ENCODE measurements around the gene SH3RF2. TPM values are rescaled to one million over a fixed set of nuclear protein-coding genes. Genes with fewer than 3 reads are reported as not detected.

The SH3RF2 gene
- total RNA-seq, 6 experiments from 2014 or later = 0.43 to 1.7 (median 0.66) TPM

DNA sequence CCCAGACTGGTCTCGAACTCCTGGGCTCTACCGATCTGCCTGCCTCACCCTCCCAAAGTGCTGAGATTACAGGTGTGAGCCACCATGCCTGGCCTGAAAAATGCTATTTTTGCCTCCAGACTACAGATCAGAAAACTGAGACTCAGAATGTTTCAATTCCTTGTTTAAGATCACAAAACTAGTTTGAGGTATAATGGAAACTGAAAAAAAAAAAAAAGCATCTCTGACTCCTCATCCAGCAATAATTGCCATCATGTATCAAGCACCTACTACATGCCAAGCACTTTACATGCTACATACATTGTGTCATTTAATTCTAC, 133.4 kb downstream of the SH3RF2 start:
- 0 out of 2 replicates have a peak, but pooled peaks cover 6% of the 10 kb centered on the region for H3K36me3 Mint-ChIP-seq (ENCODE audit: low read depth)
- H3K9me3 Mint-ChIP-seq = no peaks in the 10 kb centered on the region
- peaks cover 12% of the 10 kb centered on the region for H3K4me1 Mint-ChIP-seq (ENCODE audit: low read depth)
- no peak overlapping the region for H3K4me3 Mint-ChIP-seq
- TF ChIP-seq CTCF (IDR thresholded peaks at IDR 0.05) = no peak
- no peak overlapping the region for H3K27ac Mint-ChIP-seq
- peaks cover 16% of the 10 kb centered on the region for H3K27me3 Mint-ChIP-seq (ENCODE audit: insufficient read depth)
- DNase-seq = no peak

GRCh38 chr5:146070746-146071145, 134.4 kb downstream of the SH3RF2 start:
- DNase-seq = no peak
- Mint-ChIP-seq H3K27ac (no peak overlapping the region), H3K36me3 (ENCODE audit: low read depth) (0 out of 2 replicates have a peak, but pooled peaks cover 6% of the 10 kb centered on the region), H3K27me3 (ENCODE audit: insufficient read depth) (peaks cover 16% of the 10 kb centered on the region), H3K4me3 (no peak overlapping the region), H3K4me1 (ENCODE audit: low read depth) (peaks cover 12% of the 10 kb centered on the region), H3K9me3 (no peaks in the 10 kb centered on the region)
- no peak for TF ChIP-seq CTCF (IDR thresholded peaks at IDR 0.05)

- no peak overlapping the region for H3K27ac Mint-ChIP-seq
- 0 out of 2 replicates have a peak, but pooled peaks cover 6% of the 10 kb centered on the region for H3K36me3 Mint-ChIP-seq (ENCODE audit: low read depth)
- H3K4me1 Mint-ChIP-seq (ENCODE audit: low read depth) = peaks cover 12% of the 10 kb centered on the region
- H3K4me3 Mint-ChIP-seq = no peak overlapping the region
- DNase-seq = no peak
- no peaks in the 10 kb centered on the region for H3K9me3 Mint-ChIP-seq
- peaks cover 16% of the 10 kb centered on the region for H3K27me3 Mint-ChIP-seq (ENCODE audit: insufficient read depth)
- TF ChIP-seq CTCF (IDR thresholded peaks at IDR 0.05) = no peak
Measured at GRCh38 chr5:146071171-146071570, 134.8 kb downstream of the SH3RF2 start.

DNA sequence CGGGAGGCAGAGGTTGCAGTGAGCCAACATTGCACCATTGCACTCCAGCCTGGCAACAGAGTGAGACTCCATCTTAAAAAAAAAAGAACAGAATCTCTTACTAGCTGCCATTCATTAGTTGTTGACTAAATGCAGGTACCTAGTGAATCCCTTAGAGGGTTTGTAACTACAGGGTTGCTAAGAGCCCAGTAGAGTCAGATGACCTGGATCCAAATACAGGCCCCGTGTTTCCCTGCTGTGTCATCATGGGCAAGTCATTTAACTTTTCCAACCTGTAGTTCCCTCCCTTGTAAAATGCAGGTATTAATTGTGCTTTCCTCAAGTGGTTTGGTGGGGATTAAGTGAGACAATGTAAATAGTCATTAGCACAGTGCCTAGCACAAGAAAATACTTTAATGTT, 136.2 kb downstream of the SH3RF2 start:
- Mint-ChIP-seq H3K27me3 (ENCODE audit: insufficient read depth) (peaks cover 15% of the 10 kb centered on the region), H3K27ac (no peak overlapping the region), H3K4me1 (ENCODE audit: low read depth) (peaks cover 12% of the 10 kb centered on the region), H3K9me3 (no peaks in the 10 kb centered on the region), H3K36me3 (ENCODE audit: low read depth) (0 out of 2 replicates have a peak, but pooled peaks cover 6% of the 10 kb centered on the region), H3K4me3 (no peak overlapping the region)
- no peak for DNase-seq
- no peak for TF ChIP-seq CTCF (IDR thresholded peaks at IDR 0.05)

- DNase-seq = no peak
- Mint-ChIP-seq H3K4me3 (no peak overlapping the region), H3K4me1 (ENCODE audit: low read depth) (peaks cover 12% of the 10 kb centered on the region), H3K27me3 (ENCODE audit: insufficient read depth) (peaks cover 19% of the 10 kb centered on the region), H3K36me3 (ENCODE audit: low read depth) (0 out of 2 replicates have a peak, but pooled peaks cover 6% of the 10 kb centered on the region), H3K27ac (no peak overlapping the region), H3K9me3 (no peaks in the 10 kb centered on the region)
- no peak for TF ChIP-seq CTCF (IDR thresholded peaks at IDR 0.05)
Measured at GRCh38 chr5:146073239-146073900, 137.0 kb downstream of the SH3RF2 start.

All from HFFc6 (cell line).